Measurements from ENCODE around the gene MT1B. TPM values are rescaled to one million over a fixed set of nuclear protein-coding genes. Genes with fewer than 3 reads are reported as not detected.
A peak's percentile ranks its signal among the peaks of the same experiment; 100 is the strongest.

MT1B gene
- total and polyA plus RNA-seq, 2 of the 13 experiments (the other 11 are each of a cell fraction or from before 2014, with no cell fraction given): 0.89 TPM; not detected in 1

- TF ChIP-seq ZNF556 (CRISPR knock-in tag; IDR thresholded peaks at IDR 0.05; ENCODE audit: borderline replicate concordance) (no peak), ZNF503 (CRISPR knock-in tag; IDR thresholded peaks at IDR 0.05) (peak; percentile 93), XRCC5 (optimal IDR thresholded peaks at IDR 0.05; ENCODE audit: low read length) (no peak), E2F1 (CRISPR knock-in tag; IDR thresholded peaks at IDR 0.05) (no peak), IKZF4 (CRISPR knock-in tag; IDR thresholded peaks at IDR 0.05; ENCODE audit: borderline replicate concordance, low read depth, not compliant biosample characterization) (peak; percentile 15), NR0B2 (CRISPR knock-in tag; IDR thresholded peaks at IDR 0.05) (peak; percentile 59; the same call in 1 of the 2 replicates), REL (CRISPR knock-in tag; conservative IDR thresholded peaks at IDR 0.05) (no peak), IRF2 (CRISPR knock-in tag; IDR thresholded peaks at IDR 0.05) (peak; percentile 64; the same call in 1 of the 2 replicates), FOSL1 (CRISPR knock-in tag; IDR thresholded peaks at IDR 0.05; ENCODE audit: borderline replicate concordance) (0 out of 2 replicates have a peak, but pooled peaks have one; percentile 3), SOX5 (CRISPR knock-in tag; IDR thresholded peaks at IDR 0.05; ENCODE audit: borderline replicate concordance) (peak; percentile 70), BRD4 (CRISPR knock-in tag; IDR thresholded peaks at IDR 0.05) (no peak), ISX (CRISPR knock-in tag; conservative IDR thresholded peaks at IDR 0.05) (no peak), SNAPC2 (CRISPR knock-in tag; IDR thresholded peaks at IDR 0.05) (no peak; the same call in 1 of the 2 replicates), HOMEZ (CRISPR knock-in tag; IDR thresholded peaks at IDR 0.05; ENCODE audit: low read depth) (peak; percentile 65; the same call in 1 of the 2 replicates), ZNF136 (CRISPR knock-in tag; IDR thresholded peaks at IDR 0.05; ENCODE audit: low read depth) (no peak), POLR2AphosphoS5 (IDR thresholded peaks at IDR 0.05; ENCODE audit: low read depth, low read length) (peak; percentile 79), NFE2L1 (CRISPR knock-in tag; IDR thresholded peaks at IDR 0.05; ENCODE audit: borderline replicate concordance) (no peak), ZNF343 (CRISPR knock-in tag; IDR thresholded peaks at IDR 0.05) (peak; percentile 87), FOXJ3 (CRISPR knock-in tag; IDR thresholded peaks at IDR 0.05; ENCODE audit: borderline replicate concordance) (peak; percentile 72; the same call in 1 of the 2 replicates), CSRNP1 (CRISPR knock-in tag; IDR thresholded peaks at IDR 0.05) (no peak), HES4 (CRISPR knock-in tag; IDR thresholded peaks at IDR 0.05; ENCODE audit: borderline replicate concordance) (0 out of 2 replicates have a peak, but pooled peaks have one; percentile 59), RFXAP (CRISPR knock-in tag; IDR thresholded peaks at IDR 0.05; ENCODE audit: borderline replicate concordance) (peak; percentile 90; the same call in 1 of the 2 replicates), ZNF501 (CRISPR knock-in tag; IDR thresholded peaks at IDR 0.05) (peak; percentile 50; the same call in 1 of the 2 replicates)
These were observed 44.5 kb upstream of the MT1B start (continued) for GRCh38 chr16:56607109-56607618.
